GM12878 (cell line): ENCODE measurements around the gene EYA4. TPM values are rescaled to one million over a fixed set of nuclear protein-coding genes. Genes with fewer than 3 reads are reported as not detected.

Source experiments
- ATAC-seq: fragments of 200-7000 bp; cut with Tn5 transposase; 3 replicates; pipeline ENCODE4 v1.9.1; 2020; ENCODE audit warnings: mild to moderate bottlenecking, moderate library complexity
- BruUV-seq: library from RNA; stranded (reverse); fragments of 400-500 nt; replicated peaks from 2 replicates; lab custom pipeline; 2021; lab: Mats Ljungman, UMichigan
- CTCF ChIA-PET: fragments of 300-600 bp; sonication (Branson Sonifier 250); formaldehyde crosslinking; extraction: SDS; loops from one replicate; lab custom pipeline; 2021; ENCODE audit warnings: inconsistent platforms; lab: Yijun Ruan, JAX
- POLR2A ChIA-PET: fragments of 350-600 bp; formaldehyde crosslinking; extraction: SDS; loops from one replicate; lab custom pipeline; 2021; ENCODE audit warnings: inconsistent platforms; lab: Charles Lee
- RAD21 ChIA-PET: fragments of 300-600 bp; sonication (Branson Sonifier 250); formaldehyde crosslinking; loops from one replicate; lab custom pipeline; 2023; ENCODE audit warnings: antibody characterized with exemption; ENCODE audit not compliant: unreplicated experiment; lab: Charles Lee
- SMC1A ChIA-PET: fragments of 300-600 bp; sonication (Branson Sonifier 250); formaldehyde crosslinking; loops from one replicate; lab custom pipeline; 2023; ENCODE audit not compliant: unreplicated experiment, uncharacterized antibody; lab: Charles Lee
- DNase-seq: peaks from one replicate; pipeline ENCODE4 v3.0.0-alpha.2; 2011; ENCODE audit warnings: low read depth, low spot score
- FAIRE-seq: peaks from 3 replicates; lab custom pipeline; 2011; peaks lifted over from hg19 to GRCh38; lab: Jason Lieb, UNC
- H2AFZ ChIP-seq: 2 replicates; pipeline ENCODE4 v1.6.0; 2011; ENCODE audit warnings: low read depth, low read length, control low read depth; ENCODE audit not compliant: control insufficient read depth
- H3K27ac ChIP-seq: 2 replicates; pipeline ENCODE4 v1.5.1; 2011; ENCODE audit warnings: control low read depth; ENCODE audit not compliant: control insufficient read depth, insufficient read depth
- H3K27me3 ChIP-seq, 2 experiments: replicated peaks in 1 of 2; 2 replicates each; pipeline versions ENCODE4 v1.6.0 to v1.6.1; 2011; ENCODE audit warnings: low read length in 1 of 2; ENCODE audit not compliant: control insufficient read depth in 2 of 2, insufficient read depth in 2 of 2
- H3K36me3 ChIP-seq, 2 experiments: 2 replicates each; pipeline ENCODE4 v1.5.1; 2011; ENCODE audit warnings: low read length in 1 of 2; ENCODE audit not compliant: control insufficient read depth in 2 of 2, insufficient read depth in 2 of 2
- H3K4me1 ChIP-seq: 2 replicates; pipeline ENCODE4 v1.6.1; 2011; ENCODE audit warnings: mild to moderate bottlenecking, low read length, moderate library complexity, mixed read lengths; ENCODE audit not compliant: control insufficient read depth, insufficient read depth
- H3K4me2 ChIP-seq: 2 replicates; pipeline ENCODE4 v1.6.0; 2011; ENCODE audit warnings: control low read depth; ENCODE audit not compliant: control insufficient read depth, insufficient read depth
- H3K4me3 ChIP-seq: fragments of 200-600 bp; sonication (generic); 2 replicates; pipeline ENCODE4 v1.5.1; 2016
- H3K79me2 ChIP-seq: 2 replicates; pipeline ENCODE4 v1.6.0; 2011; ENCODE audit warnings: low read length; ENCODE audit not compliant: control insufficient read depth, insufficient read depth
- H3K9ac ChIP-seq: 2 replicates; pipeline ENCODE4 v1.8.0; 2011; ENCODE audit warnings: low read length, control low read depth, mixed read lengths; ENCODE audit not compliant: control insufficient read depth, insufficient read depth
- H3K9me3 ChIP-seq: replicated peaks from 3 replicates; pipeline ENCODE4 v1.5.1; 2011; ENCODE audit warnings: mild to moderate bottlenecking, low read length; ENCODE audit not compliant: control insufficient read depth, insufficient read depth
- H4K20me1 ChIP-seq: 2 replicates; pipeline ENCODE4 v1.6.0; 2011; ENCODE audit not compliant: control insufficient read depth, insufficient read depth
- BCL11A ChIP-seq: IDR thresholded peaks from 2 replicates; pipeline ENCODE4 v1.6.1; 2011; ENCODE audit warnings: low read depth, low read length
- CBFB ChIP-seq: IDR thresholded peaks from 2 replicates; pipeline ENCODE4 v1.6.1; 2016; ENCODE audit warnings: antibody characterized with exemption, low read depth
- CEBPB ChIP-seq, 2 experiments: fragments of 150-350 bp in 1 of 2; IDR thresholded peaks; 2 replicates each; pipeline ENCODE4 v1.6.1; 2012 to 2014; ENCODE audit warnings: low read depth in 2 of 2, low read length in 2 of 2, borderline replicate concordance in 1 of 2, inconsistent platforms in 1 of 2
- CREM ChIP-seq: IDR thresholded peaks from 2 replicates; pipeline ENCODE4 v1.6.1; 2014; ENCODE audit warnings: antibody characterized with exemption, low read depth
- ESRRA ChIP-seq: IDR thresholded peaks from 2 replicates; pipeline ENCODE4 v1.6.1; 2012; ENCODE audit warnings: mild to moderate bottlenecking, low read length, improper control_type of control experiment
- GATAD2B ChIP-seq: fragments of 450-650 bp; conservative IDR thresholded peaks from 2 replicates; pipeline ENCODE4 v1.6.1; 2017; ENCODE audit warnings: low read depth, mild to moderate bottlenecking, moderate library complexity
- IRF4 ChIP-seq: IDR thresholded peaks from 2 replicates; pipeline ENCODE4 v1.6.1; 2011; ENCODE audit warnings: low read depth, low read length
- NFYA ChIP-seq: IDR thresholded peaks from 2 replicates; pipeline ENCODE4 v1.6.1; 2011; ENCODE audit warnings: low read depth, mild to moderate bottlenecking, low read length, improper control_type of control experiment, borderline replicate concordance
- PML ChIP-seq: IDR thresholded peaks from 2 replicates; pipeline ENCODE4 v1.6.1; 2012; ENCODE audit warnings: low read length, inconsistent platforms
- SMAD1 ChIP-seq: fragments of 450-650 bp; IDR thresholded peaks from 2 replicates; pipeline ENCODE4 v1.6.1; 2018; ENCODE audit warnings: mild to moderate bottlenecking, low read depth; ENCODE audit not compliant: partially characterized antibody
- SMAD5 ChIP-seq: IDR thresholded peaks from 2 replicates; pipeline ENCODE4 v1.6.1; 2016; ENCODE audit warnings: antibody characterized with exemption, low read depth
- SPI1 ChIP-seq: IDR thresholded peaks from 2 replicates; pipeline ENCODE4 v1.6.1; 2011; ENCODE audit warnings: low read depth, mild to moderate bottlenecking, low read length, moderate library complexity, borderline replicate concordance; ENCODE audit not compliant: insufficient read depth
- STAT1 ChIP-seq: fragments of 450-650 bp; conservative IDR thresholded peaks from 2 replicates; pipeline ENCODE4 v1.6.1; 2014; ENCODE audit warnings: antibody characterized with exemption, mild to moderate bottlenecking
- STAT3 ChIP-seq: IDR thresholded peaks from 2 replicates; pipeline ENCODE4 v1.6.1; 2011; ENCODE audit warnings: low read depth, low read length, improper control_type of control experiment
- SUZ12 ChIP-seq: fragments of 200-600 bp; sonication (generic); IDR thresholded peaks from one replicate; pipeline ENCODE4 v1.6.1; 2018; ENCODE audit warnings: antibody characterized with exemption, mild to moderate bottlenecking; ENCODE audit not compliant: unreplicated experiment
- WGBS: methylation state at CpG from one replicate; pipeline ENCODE4 v1.1.6; 2016; ENCODE audit warnings: low lambda C conversion rate; ENCODE audit not compliant: insufficient replicate concordance, insufficient coverage; ENCODE audit errors: missing lambda C conversion rate; 5-methylcytosine and 5-hydroxymethylcytosine counted together
- in situ Hi-C: fragments of 300-500 bp; cut with MboI; formaldehyde crosslinking; loops from 9 replicates; pipeline ENCODE4 v1.14.3; 2018; ENCODE audit warnings: mixed read lengths
- intact Hi-C: fragments of 100-400 bp; cut with micrococcal nuclease; formaldehyde crosslinking; loops from one replicate; pipeline ENCODE4 v1.14.2; 2022; ENCODE audit not compliant: unreplicated experiment
- polyA plus RNA-seq, 11 experiments: library from polyadenylated mRNA; depleted of rRNA in 4 of 11; unstranded in 6 of 11; stranded (reverse) in 5 of 11; fragments of >200 nt; fragmentation: Nextera tagmentation in 4 of 11; fragmentation: Illumina TruSeq in 1 of 11; extraction: Ambion mirVana in 4 of 11; extraction: Trizol in 1 of 11; gene quantifications; 1 replicate in 1 of 11; 2 replicates in 10 of 11; pipeline versions ENCODE4 v1.2.1 to v1.2.3, GENCODE V29; 2011 to 2016; ENCODE audit warnings: inconsistent platforms in 2 of 11, missing spikeins in 2 of 11, low read depth in 1 of 11
- total RNA-seq, 4 experiments: library from RNA; depleted of rRNA in 3 of 4; stranded (reverse); fragments of >200 nt in 3 of 4; fragmentation: Illumina TruSeq in 1 of 4; extraction: Trizol in 1 of 4; gene quantifications; 2 replicates each; pipeline versions ENCODE4 v1.2.1 to v1.2.3, GENCODE V29; 2013 to 2021

Gene EYA4
- total and polyA plus RNA-seq, 10 of the 15 experiments (the other 5 are each of a cell fraction or from before 2014, with no cell fraction given): 0.02 TPM; not detected in 9

- WGBS: 0% methylated on average over 1 of the region's 1 CpG
- intact Hi-C loops: no loop called here
- POLR2A ChIA-PET: no interaction called here
Measured at GRCh38 chr6:133547136-133547535, 306.0 kb downstream of the EYA4 start.

GRCh38 chr6:133548423-133549159 lies 307.4 kb downstream of the EYA4 start:
- Histone ChIP-seq H3K9ac (no peak overlapping the region), H2AFZ (no peak overlapping the region), H3K79me2 (no peaks in the 10 kb centered on the region), H3K9me3 (no peaks in the 10 kb centered on the region), H3K27ac (no peak overlapping the region), H3K4me1 (no peaks in the 10 kb centered on the region), H3K36me3 (no peaks in the 10 kb centered on the region), H3K4me3 (no peak overlapping the region), H4K20me1 (no peaks in the 10 kb centered on the region), H3K4me2 (no peak overlapping the region), H3K27me3 (peaks cover 0 to 2% of the 10 kb centered on the region in 2 experiments; a peak in 1 of 4 replicates)
- CTCF ChIA-PET: no interaction called here
- in situ Hi-C loops: no loop called here
- TF ChIP-seq STAT3 (no peak), SPI1 (no peak), CREM (no peak), IRF4 (no peak), BCL11A (no peak), SUZ12 (no peak)
- DNase-seq (no peak), ATAC-seq (no peak), FAIRE-seq (no peak)
- RAD21 ChIA-PET: no interaction called here
- BruUV-seq: no TSS peak
- 26% methylated on average over 4 of the region's 4 CpGs for WGBS
- POLR2A ChIA-PET: no interaction called here
- SMC1A ChIA-PET: no interaction called here
- intact Hi-C loops: no loop called here

More at GRCh38 chr6:133547136-133547535, 306.0 kb downstream of the EYA4 start:
- Histone ChIP-seq H3K27ac (no peak overlapping the region), H3K9ac (no peak overlapping the region), H3K4me1 (no peaks in the 10 kb centered on the region), H2AFZ (no peak overlapping the region), H4K20me1 (no peaks in the 10 kb centered on the region), H3K4me2 (no peak overlapping the region), H3K4me3 (no peak overlapping the region), H3K79me2 (no peaks in the 10 kb centered on the region), H3K36me3 (no peaks in the 10 kb centered on the region), H3K9me3 (no peaks in the 10 kb centered on the region), H3K27me3 (peaks cover 0 to 2% of the 10 kb centered on the region in 2 experiments; a peak in 1 of 4 replicates)
- ChIA-PET RAD21 (no interaction called here), CTCF (interaction anchor here (0.6 kb wide), 1 partner anchor 377 kb away, joined by 4 read pairs; no protein-coding TSS in a partner anchor), SMC1A (no interaction called here)
- no TSS peak for BruUV-seq
- ATAC-seq (no peak), FAIRE-seq (no peak), DNase-seq (no peak)
- TF ChIP-seq SMAD1: no peak
- TF ChIP-seq NFYA: no peak
- no peak for TF ChIP-seq CEBPB (IDR thresholded peaks at IDR 0.05; ENCODE audit: borderline replicate concordance in 1 of 2, low read depth in 2 of 2, low read length in 2 of 2)
- no peak for TF ChIP-seq CBFB
- no peak for TF ChIP-seq PML
- no peak for TF ChIP-seq STAT1
- TF ChIP-seq ESRRA: no peak
- no peak for TF ChIP-seq GATAD2B
- no peak for TF ChIP-seq SMAD5
- no peak for TF ChIP-seq SPI1
- in situ Hi-C loops: no loop called here
